ENCODE results near the gene CHRNG. TPM values are rescaled to one million over a fixed set of nuclear protein-coding genes. Genes with fewer than 3 reads are reported as not detected.

CHRNG gene
- total RNA-seq, 1 donor from 2014 or later = 697 TPM

- DNase-seq (ENCODE audit: low read depth) = peak; percentile 81
Measured at GRCh38 chr2:232574674-232575403, 35.3 kb downstream of the CHRNG start.

DNA sequence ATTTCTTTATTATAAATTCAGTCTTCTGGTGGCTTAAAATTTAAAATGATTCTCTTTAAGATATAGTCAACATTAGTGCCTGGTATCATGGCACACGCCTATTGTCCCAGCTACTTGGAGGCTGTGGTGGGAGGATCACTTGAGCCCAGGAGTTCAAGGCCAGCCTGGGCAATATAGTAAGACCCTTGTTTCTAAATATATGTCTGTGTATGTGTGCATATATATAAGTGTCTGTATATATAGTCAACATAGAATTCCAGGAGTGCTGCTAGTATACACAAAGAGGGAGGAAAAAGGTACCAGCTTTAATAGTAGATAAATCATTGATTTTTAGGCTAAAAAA, 35.9 kb downstream of the CHRNG start:
- no peak for DNase-seq (ENCODE audit: low read depth)

GRCh38 chr2:232576995-232577394, 37.5 kb downstream of the CHRNG start:
- DNase-seq (ENCODE audit: low read depth) = no peak

- peak; percentile 62 for DNase-seq (ENCODE audit: low read depth)
Measured at GRCh38 chr2:232577841-232578240, 38.3 kb downstream of the CHRNG start.

GRCh38 chr2:232578626-232579025, 39.1 kb downstream of the CHRNG start:
- DNase-seq (ENCODE audit: low read depth) = no peak

- no peak for DNase-seq (ENCODE audit: low read depth)
Measured at GRCh38 chr2:232580648-232580981, 41.1 kb downstream of the CHRNG start.

DNA sequence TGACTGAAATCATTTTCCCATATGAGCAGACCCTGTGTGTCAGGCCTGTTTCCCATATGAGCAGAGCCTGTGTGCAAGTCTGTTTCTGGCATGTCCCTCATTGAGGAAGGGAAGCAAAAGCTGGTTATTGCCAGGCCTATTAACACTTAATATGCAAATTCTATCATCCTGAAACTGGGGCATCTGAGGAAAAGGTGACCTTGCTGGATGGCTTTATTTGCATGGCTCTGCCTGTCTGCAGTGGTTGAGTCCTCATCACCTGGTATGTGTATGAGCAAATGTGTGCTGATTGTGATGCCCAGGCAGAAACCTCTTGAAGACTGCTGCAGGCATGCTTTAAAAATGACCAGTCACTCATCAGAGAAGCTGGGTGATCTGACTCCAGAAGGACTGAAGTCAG, 42.2 kb downstream of the CHRNG start:
- DNase-seq (ENCODE audit: low read depth) = no peak

DNA sequence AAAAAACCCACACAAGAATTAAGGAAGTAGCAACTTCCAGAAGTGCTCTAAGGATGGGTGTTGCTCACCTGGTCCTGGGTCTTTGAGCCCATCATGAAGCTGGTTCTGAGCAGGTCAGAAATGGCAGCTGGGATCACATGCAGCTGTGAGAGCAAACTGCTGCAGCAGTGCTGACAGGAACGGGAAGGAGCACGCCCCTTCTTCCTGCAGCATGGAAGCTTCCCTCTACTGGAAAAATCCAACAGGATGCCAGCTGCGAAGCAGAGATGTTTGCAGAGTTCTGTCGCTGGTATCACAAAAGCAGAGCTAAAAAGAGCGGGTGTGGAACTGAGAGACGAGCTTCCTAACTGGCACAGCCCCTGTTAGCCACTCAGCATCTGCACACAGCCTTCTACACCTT, 44.7 kb downstream of the CHRNG start:
- DNase-seq (ENCODE audit: low read depth) = no peak

- DNase-seq (ENCODE audit: low read depth) = no peak
Measured at GRCh38 chr2:232586943-232587505, 47.5 kb downstream of the CHRNG start.

DNA sequence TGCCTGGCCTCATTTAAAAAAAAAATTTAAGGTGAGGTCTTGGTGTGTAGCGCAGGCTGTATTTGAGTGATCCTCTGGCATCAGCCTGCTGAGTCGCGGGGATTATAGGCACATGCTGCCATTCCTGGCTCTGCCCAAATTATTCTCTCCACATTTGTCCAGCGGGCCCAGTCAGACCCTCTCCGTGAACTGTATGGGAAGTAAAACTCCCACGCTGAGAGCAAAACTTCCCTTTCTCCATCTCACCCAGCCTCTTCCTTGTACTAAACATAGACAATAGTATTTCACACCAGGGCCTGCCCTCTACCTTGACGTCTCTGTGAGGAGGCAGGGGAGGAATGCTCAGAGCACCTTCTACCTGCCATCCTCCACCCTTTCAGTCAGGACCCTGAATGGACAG, 48.0 kb downstream of the CHRNG start:
- no peak for DNase-seq (ENCODE audit: low read depth)

DNA sequence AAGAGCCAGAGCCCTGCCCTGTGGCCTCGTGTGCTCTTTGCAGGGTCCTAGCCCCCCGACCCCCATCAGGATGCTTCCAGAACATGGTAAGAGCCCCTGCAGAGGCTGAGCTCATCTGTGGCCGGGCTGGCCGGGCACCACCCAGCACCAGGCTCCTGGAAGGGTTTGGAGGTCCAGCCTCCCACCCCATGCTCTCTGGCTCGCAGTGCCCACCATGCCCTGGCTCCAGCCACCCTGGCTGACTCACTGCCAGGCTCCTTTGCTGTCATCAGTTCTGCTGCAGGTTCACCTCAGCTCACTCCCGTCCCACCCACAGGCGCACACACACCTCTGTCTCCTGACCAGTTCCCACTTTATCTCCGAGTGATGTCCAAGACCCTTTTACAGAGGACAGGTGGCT, 48.5 kb downstream of the CHRNG start:
- no peak for DNase-seq (ENCODE audit: low read depth)

DNA sequence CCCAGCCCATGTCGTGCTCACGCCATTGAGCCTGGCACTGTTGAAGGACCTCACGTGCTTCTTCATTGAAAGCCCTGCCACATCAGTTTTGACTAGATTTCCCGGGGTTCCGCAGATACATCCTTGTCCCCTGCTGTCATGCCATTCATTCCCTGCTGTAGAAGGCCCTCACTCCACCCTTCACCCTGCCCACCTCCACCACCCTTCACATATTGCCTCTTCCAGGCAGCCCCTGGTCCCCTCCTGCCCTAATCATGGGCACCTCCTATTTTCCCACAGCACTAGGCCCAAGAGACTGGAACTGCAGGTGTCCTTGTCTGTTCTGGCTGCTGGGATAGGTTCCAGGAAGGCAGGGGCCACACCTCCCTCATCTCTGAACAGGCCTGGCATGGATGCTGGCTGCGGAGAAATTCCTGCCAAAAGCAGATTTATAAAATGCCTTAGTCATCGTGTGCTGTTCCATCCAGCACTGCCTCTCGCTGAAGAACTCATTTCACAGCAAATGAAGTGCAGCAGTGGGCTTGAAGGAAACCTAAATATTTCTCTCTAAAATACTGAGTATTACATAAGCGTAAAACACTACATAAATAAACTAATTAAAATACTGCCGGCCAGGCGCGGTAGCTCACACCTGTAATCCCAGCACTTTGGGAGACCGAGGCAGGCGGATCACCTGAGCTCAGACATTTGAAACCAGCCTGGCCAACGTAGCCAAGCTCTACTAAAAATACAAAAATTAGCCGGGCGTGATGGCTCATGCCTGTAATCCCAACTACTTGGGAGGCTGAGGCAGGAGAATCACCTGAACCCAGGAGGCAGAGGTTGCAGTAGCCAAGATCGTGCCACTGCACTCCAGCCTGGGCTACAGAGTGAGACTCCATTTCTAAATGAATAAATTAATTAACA, 49.4 kb downstream of the CHRNG start:
- peak; percentile 82 for DNase-seq (ENCODE audit: low read depth)

DNA sequence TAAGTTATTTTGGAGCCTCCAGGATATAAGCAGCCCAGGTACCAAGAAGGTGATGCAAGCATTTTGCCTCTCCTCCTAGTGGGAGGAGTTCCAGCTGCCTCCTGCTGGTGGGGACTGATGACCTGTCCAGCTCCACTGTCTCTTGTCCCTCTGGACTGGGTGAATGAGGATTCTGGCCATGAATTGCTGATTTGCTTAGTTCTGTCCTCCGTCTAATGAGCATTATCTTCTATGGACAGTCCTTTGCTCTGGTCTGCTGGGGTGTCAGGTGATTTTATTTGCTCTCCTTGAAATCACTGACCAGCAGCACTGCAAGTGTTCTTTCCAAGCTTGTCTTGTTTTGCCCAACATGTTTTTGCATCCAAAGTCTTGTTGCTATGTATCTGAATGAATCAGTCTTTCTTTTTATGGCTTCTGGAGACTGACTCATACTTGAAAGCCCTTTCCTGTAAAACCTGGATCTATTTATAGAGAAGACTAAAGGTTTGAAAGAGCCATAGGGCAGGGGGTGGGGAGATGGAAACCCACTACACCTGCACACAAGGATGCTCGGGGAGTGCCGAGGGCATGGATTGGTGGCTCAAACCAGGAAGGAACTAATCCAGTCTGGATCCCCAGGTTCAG, 53.4 kb downstream of the CHRNG start:
- DNase-seq (ENCODE audit: low read depth) = peak; percentile 78

DNA sequence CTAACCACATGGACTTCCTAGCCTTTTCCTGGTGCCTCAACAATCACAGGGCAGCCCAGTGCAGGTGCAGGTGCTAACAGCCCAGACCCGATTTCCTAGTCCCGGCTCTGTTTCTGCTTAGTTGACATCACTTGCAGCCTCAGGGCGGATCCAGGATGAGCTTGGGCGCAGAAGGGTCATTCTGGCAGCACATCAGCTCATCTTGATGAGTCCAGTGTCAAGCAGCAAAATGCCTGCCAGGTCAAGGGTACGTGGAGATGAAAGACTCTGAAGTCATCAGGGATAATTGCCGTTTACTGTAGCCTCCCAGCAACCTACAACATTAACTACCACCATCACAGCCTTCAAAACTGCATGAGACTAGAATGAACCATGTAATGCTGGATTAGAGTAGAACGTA, 54.5 kb downstream of the CHRNG start:
- DNase-seq (ENCODE audit: low read depth) = no peak

Other genes starting within 250 kb of the CHRNG start
- not detected in 2 replicates for gene ALPP, start 160.9 kb upstream of the CHRNG start, total RNA-seq
- gene ALPG, start 132.8 kb upstream of the CHRNG start, total RNA-seq = not detected in 2 replicates
- gene ALPI, start 83.5 kb upstream of the CHRNG start, total RNA-seq = not detected in 2 replicates
- gene ECEL1, start 51.9 kb upstream of the CHRNG start, total RNA-seq = 0.10 TPM in 1 of 2 replicates, not detected in the other
- 2.5 and 6.5 TPM in 2 replicates for gene PRSS56, start 19.3 kb upstream of the CHRNG start, total RNA-seq
- gene CHRND, start 13.5 kb upstream of the CHRNG start, total RNA-seq = 273 and 339 TPM in 2 replicates
- 2.1 and 3.0 TPM in 2 replicates for gene TIGD1, start 10.9 kb downstream of the CHRNG start, total RNA-seq
- 119 and 122 TPM in 2 replicates for gene EIF4E2, start 11.0 kb downstream of the CHRNG start, total RNA-seq
- gene EFHD1, start 93.9 kb downstream of the CHRNG start, total RNA-seq = 0.29 TPM in 1 of 2 replicates, not detected in the other
- 63.3 and 67.8 TPM in 2 replicates for gene GIGYF2, start 157.6 kb downstream of the CHRNG start, total RNA-seq
- not detected in 2 replicates for gene KCNJ13, start 236.9 kb downstream of the CHRNG start, total RNA-seq

Data from myocyte (in vitro differentiated cells).